Left forelimb (tissue), 1 donor: ENCODE data around the gene HNRNPUL1.

ENCODE experiments used
- DNase-seq: peaks from one replicate; pipeline ENCODE4 v3.0.0-alpha.2; 2018; ENCODE audit warnings: low spot score

Gene HNRNPUL1

DNA sequence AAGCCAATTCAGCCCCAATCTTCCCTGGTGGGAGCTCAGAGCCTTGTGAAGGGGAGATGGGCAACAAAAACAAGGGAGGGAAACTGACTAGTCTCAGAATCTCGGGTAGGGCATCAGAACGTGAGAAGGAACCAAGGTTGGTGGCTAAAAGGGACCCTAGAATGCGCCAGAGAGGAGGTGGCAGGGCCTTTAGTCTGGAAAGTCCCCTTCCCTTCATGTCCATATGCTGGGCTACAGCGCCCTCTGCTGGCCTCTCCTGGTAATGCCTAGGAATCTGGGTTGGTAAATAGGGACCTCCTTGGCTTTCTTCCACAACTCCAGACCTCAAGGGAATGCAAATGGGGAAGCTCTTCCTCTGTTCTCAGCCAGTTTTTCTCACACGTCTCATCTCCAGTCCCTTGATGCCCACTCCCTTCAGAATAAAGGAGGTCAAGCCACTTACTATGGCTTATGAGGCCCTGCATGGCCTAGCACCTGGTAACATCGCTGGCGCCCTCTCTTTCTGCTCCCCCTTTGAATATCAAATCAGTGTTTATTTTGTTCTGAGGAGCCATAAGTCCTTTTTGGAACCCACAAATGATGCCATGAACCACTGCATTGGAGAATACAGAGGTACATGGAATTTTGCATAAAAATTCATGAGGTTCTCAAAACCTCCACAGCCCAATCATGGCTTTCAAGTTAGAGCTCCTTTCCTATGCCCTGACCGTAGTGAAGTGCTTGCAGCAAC is 44.4 kb downstream of the HNRNPUL1 start:
- DNase-seq = peak; percentile 91

DNA sequence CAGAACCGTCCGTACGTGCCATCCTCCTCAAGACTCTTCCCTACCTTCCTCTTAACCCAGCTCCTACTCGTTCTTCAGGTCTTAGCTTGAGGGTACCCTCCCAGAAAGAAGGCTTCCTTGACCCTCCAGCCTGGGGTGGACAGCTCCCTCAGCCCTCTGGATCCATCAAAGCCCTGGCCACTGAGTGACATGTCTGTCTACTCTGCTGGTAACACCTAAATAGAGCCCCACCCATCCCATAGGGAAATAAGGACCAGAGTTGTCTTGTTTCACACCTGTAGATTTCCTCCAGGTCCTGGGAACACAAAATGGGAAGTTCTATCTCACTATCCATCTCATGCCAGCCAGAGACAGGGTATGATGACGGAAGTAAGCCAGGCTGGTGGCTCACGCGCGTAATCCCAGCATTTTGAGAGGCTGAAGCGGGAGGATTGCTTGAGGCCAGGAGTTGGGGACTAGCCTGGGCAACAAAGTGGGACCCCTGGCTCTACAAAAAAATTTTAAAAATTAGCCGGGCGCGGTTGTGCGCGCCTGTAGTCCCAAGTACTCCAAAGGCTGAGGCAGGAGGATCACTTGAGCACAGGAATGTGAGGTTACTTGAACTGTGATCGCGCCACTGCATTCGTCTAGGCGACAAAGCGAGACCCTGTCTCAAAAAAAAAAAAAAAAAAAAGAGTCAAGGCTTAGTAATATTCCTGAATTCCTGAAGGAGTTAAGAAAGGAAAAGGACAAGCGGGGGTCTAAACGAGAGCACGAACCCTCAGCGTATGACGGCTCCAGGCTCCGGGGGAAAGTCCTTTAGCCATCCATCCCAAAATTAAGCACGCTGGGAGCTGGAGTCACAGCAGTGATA is 45.2 kb downstream of the HNRNPUL1 start:
- DNase-seq = no peak

DNA sequence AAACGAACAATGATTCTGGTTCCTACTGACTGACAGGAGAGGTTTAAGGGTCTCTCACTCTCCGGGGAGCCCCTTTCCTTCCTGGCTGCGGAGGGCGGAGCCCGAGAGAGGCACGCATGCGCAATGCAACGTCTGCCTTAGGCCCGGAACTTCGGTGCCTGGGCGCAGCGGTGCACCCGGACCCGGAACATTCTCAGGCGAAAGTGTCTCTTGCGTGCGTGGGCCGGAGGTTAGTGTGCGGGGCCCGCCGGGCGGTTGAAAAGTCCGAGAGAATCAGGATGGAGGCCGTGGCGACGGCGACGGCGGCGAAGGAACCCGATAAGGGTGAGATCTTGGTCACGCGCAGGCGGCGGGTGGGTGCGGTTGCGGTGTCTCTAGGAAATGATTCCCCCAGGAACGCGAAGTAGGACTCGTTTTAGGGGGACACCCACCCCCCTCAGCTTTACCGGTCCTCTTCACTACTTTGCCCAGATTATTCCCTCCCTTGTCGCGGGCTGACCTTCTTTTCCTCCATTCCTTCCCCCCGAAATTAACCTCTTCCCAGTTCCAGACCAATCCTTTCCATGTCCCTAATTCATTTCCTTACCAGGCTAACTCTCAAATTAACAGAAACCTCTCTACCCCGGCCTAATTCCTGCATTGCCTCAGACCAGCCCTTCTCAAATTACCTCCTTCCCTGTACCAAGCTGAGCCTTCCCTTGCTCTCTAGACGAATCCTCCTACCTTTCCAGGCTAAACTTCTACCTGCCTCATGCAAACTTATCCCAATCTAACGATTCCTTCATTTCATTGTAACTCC is 46.1 kb downstream of the HNRNPUL1 start, which contains the start of gene CCDC97:
TSS of gene CCDC97 (plus strand) at position 140 of the 799 bp plus-strand sequence. CDS start at position 279, 139 bp downstream.
- DNase-seq = peak; percentile 94

DNA sequence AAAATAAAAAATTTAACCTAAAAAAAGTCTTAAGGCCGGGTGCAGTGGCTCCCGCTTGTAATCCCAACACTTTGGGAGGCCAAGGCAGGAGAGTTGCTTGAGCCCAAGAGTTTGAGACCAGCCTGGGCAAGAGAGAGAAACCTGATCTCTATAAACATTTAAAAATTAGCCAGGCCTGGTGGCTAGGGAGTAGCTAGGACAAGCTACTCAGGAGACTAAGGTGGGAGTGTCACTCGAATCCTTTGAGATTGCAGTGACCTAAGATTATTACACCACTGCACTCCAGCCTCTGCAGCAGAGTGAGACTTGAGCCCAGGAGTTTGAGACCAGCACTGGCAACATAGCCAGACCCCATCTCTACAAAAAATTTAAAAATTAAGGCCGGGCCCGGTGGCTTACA is 46.9 kb downstream of the HNRNPUL1 start:
- no peak for DNase-seq

DNA sequence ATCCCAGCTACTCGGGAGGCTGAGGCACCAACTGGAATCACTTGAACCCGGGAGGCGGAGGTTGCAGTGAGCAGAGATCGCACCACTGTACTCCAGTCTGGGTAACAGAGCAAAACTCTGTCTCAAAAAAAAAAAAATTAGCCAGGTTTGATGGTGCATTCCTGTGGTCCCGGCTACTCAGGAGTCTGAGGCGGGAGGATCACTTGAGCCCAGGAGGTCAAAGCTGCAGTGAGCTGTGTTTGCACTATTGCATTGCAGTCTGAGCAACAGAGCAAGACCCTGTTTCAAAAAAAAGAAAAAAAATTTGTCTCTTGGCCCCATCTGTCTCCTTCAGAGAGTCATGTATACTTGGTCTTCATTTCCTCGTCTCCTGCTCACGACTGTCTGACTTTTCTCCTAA is 47.4 kb downstream of the HNRNPUL1 start:
- DNase-seq = no peak

DNA sequence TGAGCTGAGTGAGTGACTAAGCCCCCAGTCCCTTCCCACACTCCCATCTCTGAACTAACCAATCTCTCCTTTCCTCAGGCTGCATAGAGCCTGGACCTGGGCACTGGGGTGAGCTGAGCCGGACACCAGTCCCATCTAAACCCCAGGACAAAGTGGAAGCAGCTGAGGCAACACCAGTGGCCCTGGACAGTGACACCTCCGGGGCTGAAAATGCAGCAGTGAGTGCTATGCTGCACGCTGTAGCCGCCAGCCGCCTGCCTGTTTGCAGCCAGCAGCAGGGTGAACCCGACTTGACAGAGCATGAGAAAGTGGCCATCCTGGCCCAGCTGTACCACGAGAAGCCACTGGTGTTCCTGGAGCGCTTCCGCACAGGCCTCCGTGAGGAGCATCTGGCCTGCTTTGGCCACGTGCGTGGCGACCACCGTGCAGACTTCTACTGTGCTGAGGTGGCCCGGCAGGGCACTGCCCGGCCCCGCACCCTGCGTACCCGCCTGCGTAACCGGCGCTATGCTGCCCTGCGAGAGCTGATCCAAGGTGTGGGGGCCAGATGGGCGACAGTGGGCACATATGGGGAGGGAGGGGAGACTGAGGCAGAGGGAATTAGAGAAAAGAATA is 52.2 kb downstream of the HNRNPUL1 start:
- DNase-seq = no peak

DNA sequence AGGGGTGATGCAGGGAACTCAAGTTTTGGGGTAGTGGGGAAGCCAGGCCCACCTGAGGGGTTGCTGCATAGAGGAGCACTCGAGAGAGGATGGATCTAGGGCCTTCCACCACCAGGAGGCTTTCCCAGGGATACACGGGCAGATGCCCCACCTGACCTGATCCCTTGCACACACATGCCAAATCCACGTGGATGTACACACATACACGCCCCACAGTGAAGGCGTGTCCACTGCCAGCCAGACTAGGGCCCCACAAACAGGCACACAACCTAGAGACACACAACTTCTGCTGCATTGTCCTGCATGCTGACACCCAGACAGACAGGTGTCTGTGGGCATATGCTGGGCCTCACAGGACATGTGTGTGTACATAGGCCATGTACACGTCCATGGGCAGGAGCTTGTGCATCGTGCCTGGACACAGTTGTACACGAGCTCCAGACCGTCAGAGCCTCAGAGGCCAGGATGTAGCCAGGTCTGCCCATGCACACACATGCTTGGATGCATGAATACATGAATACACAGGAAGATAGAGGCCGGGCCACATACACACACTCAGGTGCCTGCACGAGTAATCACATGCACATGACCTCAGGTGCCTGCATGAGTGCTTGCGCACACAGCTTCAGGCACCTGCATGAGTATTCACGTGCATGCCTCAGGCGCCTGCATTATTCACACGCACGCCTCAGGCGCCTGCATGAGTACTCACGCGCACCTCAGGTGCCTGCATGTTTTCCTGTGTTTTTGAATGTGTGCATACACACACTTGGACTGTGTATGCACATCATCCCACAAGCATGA is 54.7 kb downstream of the HNRNPUL1 start:
- DNase-seq = no peak

DNA sequence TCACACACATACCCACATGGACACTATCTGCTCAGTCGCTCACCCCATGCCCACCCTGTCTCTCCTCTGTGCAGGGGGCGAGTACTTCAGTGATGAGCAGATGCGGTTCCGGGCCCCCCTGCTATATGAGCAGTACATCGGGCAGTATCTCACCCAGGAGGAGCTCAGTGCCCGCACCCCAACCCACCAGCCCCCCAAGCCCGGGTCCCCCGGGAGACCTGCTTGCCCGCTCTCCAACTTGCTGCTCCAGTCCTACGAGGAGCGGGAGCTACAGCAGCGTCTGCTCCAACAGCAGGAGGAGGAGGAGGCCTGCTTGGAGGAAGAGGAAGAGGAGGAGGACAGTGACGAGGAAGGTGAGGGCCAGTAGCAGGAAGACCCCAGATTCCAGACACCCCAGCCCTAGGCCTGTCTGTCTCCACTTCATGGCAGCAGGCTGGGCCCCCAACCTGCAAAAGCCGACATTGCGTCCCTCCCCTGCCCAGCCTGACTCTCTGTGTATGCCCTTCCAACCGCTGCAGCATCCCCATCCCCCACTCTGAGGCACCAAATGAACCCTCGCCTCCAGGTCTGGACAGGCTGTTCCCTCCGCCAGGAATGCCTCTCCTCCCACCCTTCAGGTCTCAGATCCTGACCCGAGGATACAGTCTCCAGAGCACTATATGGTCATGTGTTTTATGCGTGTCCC is 55.5 kb downstream of the HNRNPUL1 start:
- no peak for DNase-seq

DNA sequence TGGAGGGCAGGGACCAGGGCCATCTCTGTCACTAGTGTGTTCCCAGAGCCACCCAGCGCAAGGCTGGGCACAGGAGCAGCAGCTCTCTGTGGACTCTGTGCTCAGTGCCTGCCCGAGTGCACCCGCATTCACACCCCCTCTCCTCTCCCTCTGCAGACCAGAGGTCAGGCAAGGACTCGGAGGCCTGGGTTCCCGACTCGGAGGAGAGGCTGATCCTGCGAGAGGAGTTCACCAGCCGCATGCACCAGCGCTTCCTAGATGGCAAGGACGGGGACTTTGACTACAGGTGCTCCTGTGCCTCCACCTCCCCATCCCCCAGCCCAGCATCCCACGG is 56.0 kb downstream of the HNRNPUL1 start:
- DNase-seq = no peak

DNA sequence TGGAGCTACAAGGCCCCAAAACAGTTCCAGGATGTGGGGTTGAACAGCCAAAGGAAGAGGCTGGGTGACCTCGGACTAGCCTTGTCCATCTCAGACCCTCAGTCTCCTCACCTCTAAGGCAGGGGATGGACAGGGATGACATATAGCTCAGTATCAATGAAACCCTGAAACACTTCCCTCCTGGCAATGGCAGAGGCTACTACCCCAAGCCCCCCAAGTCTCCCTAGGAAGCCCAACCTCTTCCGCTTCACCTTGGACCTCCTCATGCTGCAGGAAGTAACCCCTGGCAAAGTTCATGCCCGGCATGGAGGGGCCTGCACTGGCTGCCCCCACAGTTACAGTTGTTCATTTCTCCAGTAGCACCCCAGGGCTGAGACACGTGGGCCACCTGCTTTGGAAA is 56.4 kb downstream of the HNRNPUL1 start:
- DNase-seq = no peak

DNA sequence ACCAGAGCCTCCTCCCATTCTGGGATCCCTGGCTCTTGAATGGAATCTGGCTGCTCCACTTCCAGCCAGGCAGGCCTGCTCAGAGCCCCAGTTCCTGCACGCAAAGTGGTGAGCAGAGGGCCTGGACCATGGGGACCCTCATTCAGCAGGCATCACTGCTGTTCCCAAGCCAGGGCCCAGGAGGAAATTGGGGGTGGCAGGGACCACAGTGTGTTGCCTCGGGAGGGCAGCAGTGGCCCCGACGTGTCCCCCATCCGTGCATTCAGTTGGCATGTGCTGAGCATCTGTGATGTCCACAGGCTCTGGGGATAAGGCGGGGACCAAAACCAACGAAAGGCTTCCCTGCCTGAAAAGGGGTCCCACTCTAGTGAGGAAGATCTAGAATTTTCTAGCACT is 57.0 kb downstream of the HNRNPUL1 start:
- no peak for DNase-seq

DNA sequence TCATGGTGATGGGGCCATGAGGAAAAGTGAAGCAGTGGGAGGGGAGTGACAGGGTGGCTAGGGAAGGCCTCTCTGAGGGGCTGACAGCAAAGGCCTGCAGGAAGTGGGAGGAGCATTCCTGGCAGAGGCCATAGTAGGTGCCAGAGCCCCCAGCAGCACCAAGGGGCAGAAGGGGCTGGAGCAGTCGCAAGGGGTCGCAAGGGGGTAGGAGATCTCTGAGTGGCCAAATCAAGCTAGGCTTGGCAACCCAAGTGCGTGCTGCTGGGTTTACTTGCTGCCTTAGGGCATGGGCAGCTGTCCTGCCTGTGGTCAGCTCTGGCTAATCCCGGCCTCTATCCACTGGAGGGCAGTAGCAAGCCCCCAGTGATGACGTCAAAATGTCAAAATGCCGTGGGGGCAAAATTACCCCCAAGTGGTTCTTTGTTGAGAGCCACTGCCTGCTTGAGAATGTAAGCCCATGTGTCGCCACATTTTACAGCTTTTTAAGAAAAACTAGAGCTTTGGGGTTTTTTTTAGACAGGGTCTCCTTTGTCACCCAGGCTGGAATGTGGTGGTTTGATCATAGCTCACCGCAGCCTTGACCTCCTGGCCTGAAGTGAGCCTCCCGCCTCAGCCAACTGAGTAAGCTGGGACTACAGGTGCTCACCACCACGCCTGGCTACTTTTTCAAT is 57.6 kb downstream of the HNRNPUL1 start:
- no peak for DNase-seq

DNA sequence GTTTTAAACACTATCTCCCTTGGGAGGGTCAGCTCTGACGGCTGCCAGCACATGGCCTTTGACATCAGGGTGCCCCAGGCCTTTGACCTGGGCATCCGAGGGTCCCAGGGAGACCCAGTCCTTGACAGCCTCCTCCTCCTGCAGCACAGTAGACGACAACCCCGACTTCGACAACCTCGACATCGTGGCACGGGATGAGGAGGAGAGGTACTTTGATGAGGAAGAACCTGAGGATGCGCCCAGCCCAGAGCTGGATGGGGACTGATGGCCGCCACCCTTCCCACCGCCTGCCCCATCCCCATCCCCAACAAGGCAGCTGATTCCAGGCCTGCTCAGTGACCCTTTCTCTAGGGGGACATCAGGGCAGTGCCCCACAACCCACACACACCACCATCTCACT is 58.3 kb downstream of the HNRNPUL1 start:
- DNase-seq = no peak

DNA sequence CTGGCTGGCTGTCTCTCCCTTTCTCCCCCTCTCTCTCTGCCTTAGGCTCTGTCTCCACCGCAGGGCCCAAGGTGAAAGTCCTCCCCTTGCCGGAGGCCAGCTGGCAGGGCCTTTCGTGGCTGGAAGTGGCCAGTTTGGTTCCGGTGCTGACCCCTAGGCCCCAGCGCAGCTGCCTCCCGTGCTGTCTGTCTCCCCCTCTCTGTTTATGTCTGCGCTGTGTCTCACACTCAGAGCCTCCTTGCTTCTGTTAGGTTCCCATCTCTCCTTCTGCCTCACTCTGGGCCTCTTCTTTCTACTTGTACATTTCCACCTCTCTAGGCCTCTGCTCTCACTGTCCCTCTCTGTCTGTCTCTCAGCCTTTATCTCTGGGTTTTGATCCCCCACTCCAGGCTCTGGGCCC is 58.9 kb downstream of the HNRNPUL1 start:
- no peak for DNase-seq

DNA sequence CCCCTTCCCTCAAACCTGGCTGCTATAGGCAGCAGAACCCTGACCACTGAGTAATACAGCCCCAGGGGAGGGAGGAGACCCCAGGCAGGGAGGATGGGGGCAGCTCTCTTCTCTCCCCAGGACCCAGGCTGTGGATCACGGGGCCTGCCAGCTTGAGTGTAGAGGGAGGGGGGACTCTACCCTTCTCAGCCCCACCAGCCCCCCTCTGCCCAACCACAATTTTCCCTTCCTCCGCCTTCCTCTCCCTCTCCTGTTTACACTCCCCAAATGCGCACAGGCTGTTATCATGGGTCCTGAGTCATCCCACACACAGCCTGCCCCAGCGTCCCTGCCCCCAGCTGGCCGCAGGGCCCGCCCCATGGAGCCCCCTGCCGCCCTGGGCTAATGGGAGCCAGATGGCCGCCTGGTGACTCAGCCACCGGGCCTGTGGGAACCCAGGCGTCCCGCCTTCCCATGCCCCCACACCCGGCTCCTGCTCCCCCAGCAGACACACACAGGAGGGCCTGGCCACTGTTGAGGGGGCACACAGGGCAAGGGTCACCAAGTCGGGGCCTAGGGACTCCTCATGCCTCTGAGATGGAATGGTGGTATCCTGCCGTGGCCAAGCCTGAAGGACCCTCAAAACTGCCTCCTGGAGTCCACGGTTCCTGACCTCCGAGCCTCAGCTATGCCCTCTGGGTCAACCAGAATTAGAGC is 59.4 kb downstream of the HNRNPUL1 start:
- no peak for DNase-seq

DNA sequence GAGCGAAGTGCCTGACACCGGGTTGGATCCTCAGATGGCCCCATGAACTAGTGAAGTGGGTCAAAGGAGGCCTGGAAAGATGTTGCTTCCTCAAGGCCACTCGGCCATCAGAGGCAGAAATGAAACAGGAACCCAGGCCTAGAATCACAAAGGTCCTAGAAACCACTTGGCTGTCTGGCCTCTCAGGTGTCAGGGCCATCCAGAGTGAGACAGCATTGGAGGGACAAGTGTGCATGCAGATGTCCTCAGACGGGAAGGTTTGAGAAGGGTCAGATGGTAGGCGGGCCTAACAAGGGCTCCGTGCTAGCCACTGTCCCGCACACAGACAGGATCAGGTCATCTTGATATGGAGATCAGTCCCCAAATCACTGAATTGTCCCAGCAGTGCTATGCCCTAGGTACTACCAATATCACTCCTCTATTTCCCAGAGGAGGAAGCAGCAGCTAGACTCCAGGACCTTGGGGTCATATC is 60.1 kb downstream of the HNRNPUL1 start:
- DNase-seq = no peak

DNA sequence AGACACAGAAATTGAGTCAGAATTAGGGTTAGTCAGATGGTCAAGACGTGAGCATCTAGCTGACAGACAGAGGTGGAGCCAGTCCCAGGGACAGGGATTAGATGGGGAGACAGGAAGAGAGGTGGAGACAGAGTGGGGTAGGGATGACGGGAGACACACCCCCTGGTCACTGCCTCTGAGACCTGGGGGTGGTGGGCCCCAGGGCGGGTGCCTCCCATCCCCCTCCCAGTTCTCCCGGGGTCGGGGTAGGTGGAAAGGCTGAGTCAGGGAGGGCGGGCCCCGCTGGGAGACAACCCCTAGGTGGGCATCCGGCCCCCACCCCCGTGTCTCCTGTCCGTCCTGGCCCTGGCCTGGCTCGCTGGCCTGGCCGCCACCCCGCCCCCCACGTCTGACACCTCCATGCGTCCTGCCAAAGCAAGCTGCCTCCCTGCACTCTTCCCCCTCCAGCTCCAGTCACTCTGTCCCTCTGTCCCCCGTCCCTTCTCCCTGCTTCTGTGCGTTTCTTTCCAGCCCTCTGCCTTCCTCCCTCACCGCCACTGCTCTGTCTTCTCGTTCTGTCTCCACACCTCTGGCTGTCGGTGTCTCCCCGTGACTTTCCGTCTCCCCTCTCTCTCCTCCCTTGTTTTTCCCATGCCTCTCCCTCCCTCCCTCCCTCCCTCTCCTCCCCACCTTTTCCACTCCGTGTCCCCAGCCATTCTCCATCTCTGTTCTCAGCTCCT is 60.9 kb downstream of the HNRNPUL1 start:
- no peak for DNase-seq

DNA sequence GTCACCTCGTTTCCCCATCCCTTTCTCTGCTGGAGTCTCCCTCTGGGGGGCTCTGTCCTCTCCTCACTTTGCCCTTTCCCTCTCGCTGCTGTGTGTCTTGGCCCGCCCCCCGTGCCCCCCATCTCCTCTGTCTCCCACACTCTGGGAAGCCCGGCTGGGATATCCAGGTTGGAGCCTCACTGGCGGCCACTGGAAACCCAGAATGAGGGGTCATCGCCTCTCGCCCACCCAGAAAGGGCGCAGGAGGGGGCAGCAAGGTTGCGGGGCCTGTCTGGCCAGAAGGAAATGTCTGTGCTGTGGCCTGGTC is 61.4 kb downstream of the HNRNPUL1 start:
- DNase-seq = no peak
